ENCODE data around the gene PTMS. TPM values are rescaled to one million over a fixed set of nuclear protein-coding genes. Genes with fewer than 3 reads are reported as not detected.

The PTMS gene
- total RNA-seq, 2 experiments from 2014 or later, result 7.8 to 9.8 TPM

GRCh38 chr12:6772726-6773589, 6.8 kb downstream of the PTMS start:
- Histone ChIP-seq H3K27ac (ENCODE audit: low read depth, low read length, poor library complexity, severe bottlenecking) (no peak overlapping the region), H2AFZ (ENCODE audit: low read length) (peak overlapping the region; percentile 16; the same call in 1 of the 2 replicates), H3K9me2 (ENCODE audit: insufficient read depth, low read length) (no peaks in the 10 kb centered on the region), H3K9me3 (ENCODE audit: low read length) (no peaks in the 10 kb centered on the region), H3K36me3 (ENCODE audit: insufficient read depth, low read length) (no peaks in the 10 kb centered on the region), H3K79me2 (ENCODE audit: insufficient read depth, low read depth, low read length) (no peaks in the 10 kb centered on the region), H4K20me1 (ENCODE audit: insufficient read depth, low read length) (no peaks in the 10 kb centered on the region), H3K4me3 (ENCODE audit: low read depth, low read length, poor library complexity, severe bottlenecking) (no peak overlapping the region), H3K4me2 (ENCODE audit: low read length) (peak overlapping the region; percentile 11), H3K4me1 (ENCODE audit: insufficient read depth, low read length, poor library complexity, severe bottlenecking) (peaks cover 26% of the 10 kb centered on the region)
- BruUV-seq (replicated peaks), result no TSS peak
- POLR2A ChIA-PET, result no interaction called here
- no peak for DNase-seq (ENCODE audit: low spot score)
- no peak for TF ChIP-seq CTCF (conservative IDR thresholded peaks at IDR 0.05; ENCODE audit: low read length)
- no peak for TF ChIP-seq EZH2phosphoT487 (IDR thresholded peaks at IDR 0.05; ENCODE audit: borderline replicate concordance, low read depth, low read length)
- intact Hi-C loops (cut with micrococcal nuclease; ENCODE audit: unreplicated experiment), result no loop called here
- CTCF ChIA-PET (ENCODE audit: unreplicated experiment), result interaction anchor here (0.6 kb wide), 1 partner anchor 311 kb away, joined by 3 read pairs; no protein-coding TSS in a partner anchor

DNA sequence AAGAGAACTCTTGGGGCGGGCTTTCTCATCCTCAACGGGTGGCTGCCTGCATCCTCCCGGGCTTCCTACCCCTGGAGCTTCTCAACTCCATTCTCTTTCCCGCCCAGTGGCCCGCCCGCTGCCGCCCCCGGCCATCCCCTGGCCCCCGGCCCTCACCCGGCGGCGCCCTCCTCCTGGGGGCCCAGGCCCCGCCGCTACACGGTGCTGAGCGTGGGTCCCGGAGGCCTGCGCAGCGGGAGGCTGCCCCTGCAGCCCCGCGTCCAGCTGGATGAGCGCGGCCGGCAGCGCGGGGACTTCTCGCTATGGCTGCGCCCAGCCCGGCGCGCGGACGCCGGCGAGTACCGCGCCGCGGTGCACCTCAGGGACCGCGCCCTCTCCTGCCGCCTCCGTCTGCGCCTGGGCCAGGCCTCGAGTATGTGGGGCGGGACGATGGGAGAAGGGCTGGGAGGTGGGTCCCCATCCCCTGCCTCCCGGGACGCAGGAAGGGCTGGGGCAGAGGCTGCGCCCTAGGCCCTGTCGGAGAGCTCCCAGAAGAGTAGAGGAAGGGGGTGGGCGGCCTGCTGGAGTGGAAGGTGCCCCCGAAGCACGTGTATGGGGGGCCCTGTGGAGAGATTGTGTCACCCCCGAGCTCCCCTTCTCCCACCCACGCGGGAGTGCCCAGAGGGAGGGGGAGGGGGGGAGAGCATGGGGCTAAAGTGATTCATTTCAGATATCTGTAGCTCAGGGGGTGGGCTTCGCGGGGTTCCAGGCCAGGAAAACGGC, 7.6 kb downstream of the PTMS start:
- Histone ChIP-seq H3K4me2 (ENCODE audit: low read length) (no peak overlapping the region), H3K4me1 (ENCODE audit: insufficient read depth, low read length, poor library complexity, severe bottlenecking) (peaks cover 34% of the 10 kb centered on the region), H2AFZ (ENCODE audit: low read length) (no peak overlapping the region), H3K4me3 (ENCODE audit: low read depth, low read length, poor library complexity, severe bottlenecking) (no peak overlapping the region), H3K27ac (ENCODE audit: low read depth, low read length, poor library complexity, severe bottlenecking) (no peak overlapping the region), H3K9me3 (ENCODE audit: low read length) (no peaks in the 10 kb centered on the region), H4K20me1 (ENCODE audit: insufficient read depth, low read length) (no peaks in the 10 kb centered on the region), H3K79me2 (ENCODE audit: insufficient read depth, low read depth, low read length) (no peaks in the 10 kb centered on the region), H3K36me3 (ENCODE audit: insufficient read depth, low read length) (no peaks in the 10 kb centered on the region), H3K9me2 (ENCODE audit: insufficient read depth, low read length) (no peaks in the 10 kb centered on the region)
- BruUV-seq (replicated peaks), result no TSS peak
- ChIA-PET POLR2A (interaction anchor here (0.5 kb wide), 1 partner anchor 1197 kb away, joined by 3 read pairs; no protein-coding TSS in a partner anchor), CTCF (ENCODE audit: unreplicated experiment) (interaction anchor here (0.6 kb wide), 1 partner anchor 21 kb away, joined by 3 read pairs; no protein-coding TSS in a partner anchor)
- TF ChIP-seq EZH2phosphoT487 (IDR thresholded peaks at IDR 0.05; ENCODE audit: borderline replicate concordance, low read depth, low read length) (no peak), CTCF (conservative IDR thresholded peaks at IDR 0.05; ENCODE audit: low read length) (no peak)
- intact Hi-C loops (cut with micrococcal nuclease; ENCODE audit: unreplicated experiment), result no loop called here
- DNase-seq (ENCODE audit: low spot score), result no peak
